Smooth muscle cell (in vitro differentiated cells): ENCODE results near the gene ABCC1. TPM values are rescaled to one million over a fixed set of nuclear protein-coding genes. Genes with fewer than 3 reads are reported as not detected.

Source experiments
- DNase-seq: peaks from one replicate; lab custom pipeline; 2025; ENCODE audit not compliant: unreplicated experiment; lab: John Stamatoyannopoulos, UW
- H2AFZ ChIP-seq: fragments of 200-600 bp; sonication (generic); 2 replicates; pipeline ENCODE4 v1.6.0; 2016; ENCODE audit warnings: antibody characterized with exemption, low read depth, mild to moderate bottlenecking
- H3F3A ChIP-seq: fragments of 200-600 bp; sonication (generic); 2 replicates; pipeline ENCODE4 v1.6.0; 2017; ENCODE audit warnings: antibody characterized with exemption, low read depth
- H3K27ac ChIP-seq: fragments of 200-600 bp; sonication (generic); 2 replicates; pipeline ENCODE4 v1.5.1; 2016; ENCODE audit warnings: low read depth, mild to moderate bottlenecking
- H3K27me3 ChIP-seq: fragments of 200-600 bp; sonication (generic); 2 replicates; pipeline ENCODE4 v1.6.1; 2016; ENCODE audit warnings: low read depth, mild to moderate bottlenecking
- H3K36me3 ChIP-seq: fragments of 200-600 bp; sonication (generic); 2 replicates; pipeline ENCODE4 v1.5.1; 2016; ENCODE audit warnings: low read depth
- H3K4me1 ChIP-seq: fragments of 200-600 bp; sonication (generic); 2 replicates; pipeline ENCODE4 v1.5.1; 2016; ENCODE audit warnings: low read depth
- H3K4me2 ChIP-seq: fragments of 200-600 bp; sonication (generic); 2 replicates; pipeline ENCODE4 v1.6.0; 2016; ENCODE audit warnings: mild to moderate bottlenecking
- H3K4me3 ChIP-seq: fragments of 200-600 bp; sonication (generic); 2 replicates; pipeline ENCODE4 v1.5.1; 2016; ENCODE audit warnings: mild to moderate bottlenecking
- H3K79me2 ChIP-seq: fragments of 200-600 bp; sonication (generic); 2 replicates; pipeline ENCODE4 v1.6.0; 2016; ENCODE audit warnings: low read depth, mild to moderate bottlenecking
- H3K9ac ChIP-seq: fragments of 200-600 bp; sonication (generic); 2 replicates; pipeline ENCODE4 v1.6.0; 2016; ENCODE audit warnings: low read depth
- H3K9me3 ChIP-seq: fragments of 200-600 bp; sonication (generic); replicated peaks from 2 replicates; pipeline ENCODE4 v1.5.1; 2016; ENCODE audit warnings: low read depth
- H4K20me1 ChIP-seq: fragments of 200-600 bp; sonication (generic); 2 replicates; pipeline ENCODE4 v1.6.0; 2016; ENCODE audit warnings: low read depth
- CTCF ChIP-seq: fragments of 200-600 bp; sonication (generic); IDR thresholded peaks from 2 replicates; pipeline ENCODE4 v1.5.1; 2017; ENCODE audit warnings: borderline replicate concordance, mild to moderate bottlenecking, antibody characterized with exemption; ENCODE audit not compliant: insufficient read depth, poor library complexity, severe bottlenecking
- WGBS: methylation state at CpG from one replicate; pipeline ENCODE4 v1.1.7; 2016; ENCODE audit warnings: low lambda C conversion rate; 5-methylcytosine and 5-hydroxymethylcytosine counted together
- polyA plus RNA-seq: library from polyadenylated mRNA; unstranded; fragments of >200 nt; fragmentation: Nextera tagmentation; extraction: Ambion mirVana; gene quantifications from 2 replicates; pipeline ENCODE4 v1.2.1, GENCODE V29; 2016
- total RNA-seq: library from RNA; depleted of rRNA; stranded (reverse); fragments of >200 nt; gene quantifications from 2 replicates; pipeline ENCODE4 v1.2.3, GENCODE V29; 2014

Gene ABCC1
- total and polyA plus RNA-seq, 2 experiments from 2014 or later = 10.2 to 22.7 TPM

GRCh38 chr16:16009401-16009800 is 60.0 kb downstream of the ABCC1 start:
- Histone ChIP-seq H3K9ac (no peak overlapping the region), H3K27me3 (no peaks in the 10 kb centered on the region), H3K9me3 (no peaks in the 10 kb centered on the region), H3K79me2 (peaks cover 4% of the 10 kb centered on the region), H3K4me2 (no peak overlapping the region), H2AFZ (no peak overlapping the region), H4K20me1 (peaks cover 10% of the 10 kb centered on the region), H3K36me3 (no peaks in the 10 kb centered on the region), H3K4me1 (no peaks in the 10 kb centered on the region), H3F3A (no peaks in the 10 kb centered on the region), H3K27ac (no peak overlapping the region), H3K4me3 (no peak overlapping the region)
- no peak for DNase-seq
- 98% methylated on average over 11 of the region's 11 CpGs for WGBS
- no peak for TF ChIP-seq CTCF

DNA sequence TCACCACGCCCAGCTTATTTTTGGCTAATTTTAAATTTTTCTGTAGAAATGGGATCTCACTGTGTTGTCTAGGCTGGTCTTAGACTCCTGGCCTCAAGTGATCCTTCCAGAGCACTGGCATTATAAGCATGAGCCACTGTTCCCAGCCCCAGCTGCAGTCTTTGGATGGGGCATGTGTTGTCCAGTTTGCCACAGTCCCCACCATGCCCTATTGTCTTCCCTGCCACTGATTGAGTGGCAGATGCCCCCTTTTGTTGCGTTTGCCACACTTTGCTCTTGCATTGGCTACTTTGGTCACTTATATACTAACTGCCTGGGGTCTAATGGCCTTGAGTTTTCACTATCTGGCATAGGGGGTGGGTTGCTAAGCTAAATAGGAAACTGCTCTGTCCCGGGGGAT is 60.8 kb downstream of the ABCC1 start:
- H4K20me1 ChIP-seq = peaks cover 10% of the 10 kb centered on the region
- H2AFZ ChIP-seq = no peak overlapping the region
- H3F3A ChIP-seq = no peaks in the 10 kb centered on the region
- no peaks in the 10 kb centered on the region for H3K36me3 ChIP-seq
- no peak for DNase-seq
- H3K9me3 ChIP-seq = no peaks in the 10 kb centered on the region
- TF ChIP-seq CTCF = no peak
- peaks cover 4% of the 10 kb centered on the region for H3K79me2 ChIP-seq
- no peak overlapping the region for H3K9ac ChIP-seq
- H3K4me1 ChIP-seq = no peaks in the 10 kb centered on the region
- H3K27me3 ChIP-seq = no peaks in the 10 kb centered on the region
- no peak overlapping the region for H3K4me3 ChIP-seq
- 100% methylated on average over 3 of the region's 3 CpGs for WGBS
- no peak overlapping the region for H3K27ac ChIP-seq
- no peak overlapping the region for H3K4me2 ChIP-seq

GRCh38 chr16:16012144-16012543 is 62.7 kb downstream of the ABCC1 start:
- Histone ChIP-seq H2AFZ (no peak overlapping the region), H3K36me3 (no peaks in the 10 kb centered on the region), H3K4me3 (no peak overlapping the region), H3K4me2 (no peak overlapping the region), H3K9ac (no peak overlapping the region), H3K27ac (no peak overlapping the region), H3K79me2 (peaks cover 3% of the 10 kb centered on the region), H3K27me3 (no peaks in the 10 kb centered on the region), H3K9me3 (no peaks in the 10 kb centered on the region), H3F3A (no peaks in the 10 kb centered on the region), H3K4me1 (no peaks in the 10 kb centered on the region), H4K20me1 (no peaks in the 10 kb centered on the region)
- 97% methylated on average over 5 of the region's 5 CpGs for WGBS
- no peak for DNase-seq
- no peak for TF ChIP-seq CTCF

DNA sequence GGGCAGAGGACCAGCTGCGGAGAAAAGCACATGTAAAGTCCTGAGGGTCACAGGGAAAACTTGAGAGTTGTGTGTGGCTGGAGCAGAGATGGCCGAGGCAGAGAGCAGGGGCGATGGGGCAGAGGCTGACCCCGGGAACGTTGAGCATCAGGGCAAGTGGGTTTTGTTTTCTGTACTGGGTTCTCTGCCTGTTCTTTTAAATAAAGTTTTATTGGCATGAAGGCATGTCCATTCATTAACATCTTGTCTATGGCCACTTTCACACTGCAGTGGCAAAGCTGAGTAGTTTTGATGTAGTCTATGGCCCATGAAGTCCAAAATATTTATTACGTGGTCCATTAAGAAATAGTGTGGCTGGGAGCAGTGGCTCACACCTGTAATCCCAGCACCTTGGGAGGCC is 64.4 kb downstream of the ABCC1 start:
- no peaks in the 10 kb centered on the region for H4K20me1 ChIP-seq
- H3K4me2 ChIP-seq = no peak overlapping the region
- no peak overlapping the region for H2AFZ ChIP-seq
- no peaks in the 10 kb centered on the region for H3K27me3 ChIP-seq
- no peaks in the 10 kb centered on the region for H3K36me3 ChIP-seq
- WGBS = 96% methylated on average over 6 of the region's 6 CpGs
- DNase-seq = no peak
- H3K27ac ChIP-seq = no peak overlapping the region
- no peak for TF ChIP-seq CTCF
- no peak overlapping the region for H3K9ac ChIP-seq
- H3K4me1 ChIP-seq = no peaks in the 10 kb centered on the region
- H3K9me3 ChIP-seq = no peaks in the 10 kb centered on the region
- no peak overlapping the region for H3K4me3 ChIP-seq
- H3F3A ChIP-seq = no peaks in the 10 kb centered on the region
- no peaks in the 10 kb centered on the region for H3K79me2 ChIP-seq
